Measurements from ENCODE around the gene FOXP1. TPM values are rescaled to one million over a fixed set of nuclear protein-coding genes. Genes with fewer than 3 reads are reported as not detected.

Gene FOXP1
- total RNA-seq, 1 donor from 2014 or later: 26.1 TPM

DNA sequence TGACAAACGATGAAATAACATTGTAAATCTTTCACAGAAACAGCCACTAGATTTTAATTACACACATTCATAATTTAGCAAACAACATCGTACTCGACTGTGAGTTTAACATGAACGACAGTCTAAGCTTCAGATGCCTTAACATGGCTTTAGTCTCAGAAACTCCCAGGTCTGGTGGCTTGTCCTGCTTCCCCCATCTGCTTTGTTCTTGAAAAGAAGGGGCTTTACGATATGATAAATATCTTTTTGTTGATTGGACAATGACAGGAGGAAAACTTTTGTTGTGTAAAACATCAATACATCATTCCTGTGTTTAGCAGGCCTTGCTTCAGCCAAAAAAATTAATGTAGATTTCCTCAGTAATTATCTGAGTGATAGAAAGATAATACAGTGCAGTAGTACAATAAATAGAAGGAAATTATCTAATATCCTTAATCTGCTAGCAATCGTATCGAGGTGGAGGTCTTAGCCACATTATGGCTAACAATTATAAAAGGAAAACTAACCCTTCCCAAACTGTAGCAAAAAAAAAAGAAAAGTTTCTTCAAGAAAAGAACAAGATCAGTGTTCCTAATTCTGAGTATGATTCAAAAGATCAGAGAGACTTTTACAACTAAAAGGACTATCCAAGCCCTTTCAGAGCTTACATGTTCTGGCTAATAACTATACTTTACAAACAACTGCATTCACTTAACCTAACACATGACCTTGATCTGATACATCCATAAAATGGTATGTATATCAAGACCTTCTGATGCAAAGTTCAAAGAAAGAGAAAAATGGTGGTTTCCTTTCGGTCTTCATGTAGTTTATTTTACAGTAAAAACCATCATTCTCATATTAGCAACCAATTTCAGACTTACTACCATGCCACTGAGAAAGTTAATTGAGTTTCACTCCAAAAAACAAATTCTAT, 535.7 kb downstream of the FOXP1 start:
- DNase-seq (ENCODE audit: low read depth): no peak
- no peak overlapping the region for H3K4me3 ChIP-seq (ENCODE audit: low read depth, low read length)
- TF ChIP-seq, protein P1, sequence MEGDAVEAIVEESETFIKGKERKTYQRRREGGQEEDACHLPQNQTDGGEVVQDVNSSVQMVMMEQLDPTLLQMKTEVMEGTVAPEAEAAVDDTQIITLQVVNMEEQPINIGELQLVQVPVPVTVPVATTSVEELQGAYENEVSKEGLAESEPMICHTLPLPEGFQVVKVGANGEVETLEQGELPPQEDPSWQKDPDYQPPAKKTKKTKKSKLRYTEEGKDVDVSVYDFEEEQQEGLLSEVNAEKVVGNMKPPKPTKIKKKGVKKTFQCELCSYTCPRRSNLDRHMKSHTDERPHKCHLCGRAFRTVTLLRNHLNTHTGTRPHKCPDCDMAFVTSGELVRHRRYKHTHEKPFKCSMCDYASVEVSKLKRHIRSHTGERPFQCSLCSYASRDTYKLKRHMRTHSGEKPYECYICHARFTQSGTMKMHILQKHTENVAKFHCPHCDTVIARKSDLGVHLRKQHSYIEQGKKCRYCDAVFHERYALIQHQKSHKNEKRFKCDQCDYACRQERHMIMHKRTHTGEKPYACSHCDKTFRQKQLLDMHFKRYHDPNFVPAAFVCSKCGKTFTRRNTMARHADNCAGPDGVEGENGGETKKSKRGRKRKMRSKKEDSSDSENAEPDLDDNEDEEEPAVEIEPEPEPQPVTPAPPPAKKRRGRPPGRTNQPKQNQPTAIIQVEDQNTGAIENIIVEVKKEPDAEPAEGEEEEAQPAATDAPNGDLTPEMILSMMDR (conservative IDR thresholded peaks at IDR 0.05; ENCODE audit: low read depth, low read length): no peak

DNA sequence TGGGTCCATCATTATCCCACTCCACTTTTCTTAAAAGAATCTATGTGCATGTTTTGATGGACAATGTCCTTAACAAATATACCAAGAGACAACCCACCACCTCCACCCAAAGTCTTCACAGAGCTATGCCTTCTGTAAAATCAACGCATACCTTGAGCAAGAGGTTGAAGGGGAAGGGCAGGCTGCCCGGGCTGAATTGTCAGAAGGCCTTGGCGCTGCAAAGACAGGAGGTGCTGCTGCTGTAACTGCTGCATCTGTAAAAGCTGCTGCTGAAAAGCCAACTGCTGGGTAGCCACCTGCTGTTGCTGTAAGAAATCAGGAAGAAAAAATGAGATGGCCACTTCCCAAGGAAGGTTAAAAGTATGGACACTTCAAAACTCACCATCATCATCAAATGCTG, 536.7 kb downstream of the FOXP1 start:
- no peak overlapping the region for H3K4me3 ChIP-seq (ENCODE audit: low read depth, low read length)
- TF ChIP-seq, protein P1 (conservative IDR thresholded peaks at IDR 0.05; ENCODE audit: low read depth, low read length): no peak
- no peak for DNase-seq (ENCODE audit: low read depth)

DNA sequence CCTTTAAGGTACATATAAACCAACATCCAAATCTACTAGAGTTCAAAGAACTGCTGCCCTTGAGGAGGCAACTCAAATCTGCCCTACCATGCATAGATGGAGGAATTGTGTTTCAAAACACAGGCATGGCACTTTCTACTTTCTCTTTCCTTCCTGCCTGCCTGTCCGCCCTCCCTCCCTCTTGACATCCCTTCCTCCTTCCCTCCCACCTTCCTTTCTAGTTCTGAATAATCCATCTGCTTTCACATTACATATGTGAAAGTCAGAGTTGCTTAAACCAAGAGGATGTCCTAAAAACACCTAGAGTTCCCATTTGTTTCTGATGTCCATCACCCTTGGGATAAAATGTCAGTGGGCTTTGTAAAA, 537.6 kb downstream of the FOXP1 start:
- H3K4me3 ChIP-seq (ENCODE audit: low read depth, low read length): no peak overlapping the region
- TF ChIP-seq, protein P1 (conservative IDR thresholded peaks at IDR 0.05; ENCODE audit: low read depth, low read length): no peak
- DNase-seq (ENCODE audit: low read depth): no peak

- TF ChIP-seq, protein P1 (conservative IDR thresholded peaks at IDR 0.05; ENCODE audit: low read depth, low read length): no peak
- no peak overlapping the region for H3K4me3 ChIP-seq (ENCODE audit: low read depth, low read length)
These were observed 538.2 kb downstream of the FOXP1 start for GRCh38 chr3:71045212-71045916.

DNA sequence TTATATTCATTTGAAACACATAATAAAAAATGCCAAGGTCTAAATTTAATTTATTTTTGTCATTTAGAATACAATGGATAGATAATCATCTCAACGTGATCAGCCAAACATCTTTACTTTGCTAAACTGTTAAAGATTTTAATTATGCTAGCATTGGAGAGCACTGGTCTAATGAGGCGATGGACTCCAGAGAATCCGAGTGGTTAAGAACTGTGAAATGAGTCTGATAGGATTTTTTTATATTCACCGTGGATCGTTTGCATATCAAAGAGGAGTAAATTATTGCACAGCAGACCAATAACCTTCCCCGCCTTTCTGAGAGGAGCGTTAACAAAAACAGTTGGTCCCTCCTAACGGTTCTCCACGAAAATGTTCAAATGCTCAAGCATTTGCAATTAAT, 540.8 kb downstream of the FOXP1 start:
- no peak overlapping the region for H3K4me3 ChIP-seq (ENCODE audit: low read depth, low read length)
- TF ChIP-seq, protein P1 (conservative IDR thresholded peaks at IDR 0.05; ENCODE audit: low read depth, low read length): no peak
- DNase-seq (ENCODE audit: low read depth): no peak

More at GRCh38 chr3:71045212-71045916, 538.2 kb downstream of the FOXP1 start:
- no peak for DNase-seq (ENCODE audit: low read depth)

- H3K4me3 ChIP-seq (ENCODE audit: low read depth, low read length): no peak overlapping the region
- TF ChIP-seq, protein P1 (conservative IDR thresholded peaks at IDR 0.05; ENCODE audit: low read depth, low read length): no peak
- no peak for DNase-seq (ENCODE audit: low read depth)
These were observed 542.2 kb downstream of the FOXP1 start for GRCh38 chr3:71041371-71041770.
